Tibial artery (tissue), 4 donors: ENCODE data around the gene SOWAHA.

ENCODE experiments used
- DNase-seq, 2 donors: peaks; one replicate each; pipeline ENCODE4 v3.0.0-alpha.2; 2019
- H3K27ac ChIP-seq, 2 donors: fragments of 200-600 bp; sonication (generic) in 1 of 2; 1 replicate in 1 of 2; 2 replicates in 1 of 2; pipeline ENCODE4 v1.5.1; 2018 to 2019; ENCODE audit warnings: mild to moderate bottlenecking in 1 of 2
- H3K27me3 ChIP-seq, 2 donors: fragments of 200-600 bp; sonication (generic) in 1 of 2; one replicate each; pipeline versions ENCODE4 v1.5.1 to v1.6.0; 2016 to 2019
- H3K36me3 ChIP-seq, 3 donors: fragments of 200-600 bp; sonication (generic) in 2 of 3; one replicate each; pipeline ENCODE4 v1.5.1; 2016 to 2019; ENCODE audit warnings: mild to moderate bottlenecking in 2 of 3
- H3K4me1 ChIP-seq, 4 donors: fragments of 200-600 bp; sonication (generic) in 2 of 4; 1 replicate in 3 of 4; 2 replicates in 1 of 4; pipeline ENCODE4 v1.5.1; 2016 to 2019
- H3K4me3 ChIP-seq, 2 donors: fragments of 200-600 bp; sonication (generic) in 1 of 2; 1 replicate in 1 of 2; 2 replicates in 1 of 2; pipeline ENCODE4 v1.5.1; 2018 to 2019; ENCODE audit warnings: mild to moderate bottlenecking in 2 of 2
- H3K9me3 ChIP-seq, 3 donors: fragments of 200-600 bp; sonication (generic) in 1 of 3; one replicate each; pipeline ENCODE4 v1.5.1; 2016 to 2019
- CTCF ChIP-seq, 2 experiments: fragments of 200-600 bp in 1 of 2; fragments of 450-650 bp in 1 of 2; IDR thresholded peaks; one replicate each; pipeline ENCODE4 v1.5.1; 2017 to 2019; ENCODE audit warnings: antibody characterized with exemption in 2 of 2, mild to moderate bottlenecking in 1 of 2, moderate library complexity in 1 of 2
- intact Hi-C: fragments of 100-400 bp; cut with DNase I; formaldehyde crosslinking; loops from one replicate; pipeline ENCODE4 v1.15.0; 2023; ENCODE audit warnings: low total_unique reads

The SOWAHA gene

GRCh38 chr5:132823481-132824050 lies 10.5 kb downstream of the SOWAHA start:
- no peak overlapping the region for H3K27ac ChIP-seq
- no peaks in the 10 kb centered on the region for H3K9me3 ChIP-seq
- H3K4me1 ChIP-seq: peaks cover 0 to 26% (median 18%) of the 10 kb centered on the region in 4 donors
- intact Hi-C loops: no loop called here
- H3K27me3 ChIP-seq: peaks cover 0 to 7% of the 10 kb centered on the region in 2 donors
- no peak for DNase-seq
- peaks cover 0 to 14% (median 0%) of the 10 kb centered on the region in 3 donors for H3K36me3 ChIP-seq
- peak overlapping the region; percentile 33 to 51 for H3K4me3 ChIP-seq
- no peak for TF ChIP-seq CTCF (IDR thresholded peaks at IDR 0.05)

GRCh38 chr5:132824426-132824825 lies 11.3 kb downstream of the SOWAHA start:
- H3K27ac ChIP-seq: no peak overlapping the region
- H3K27me3 ChIP-seq: peaks cover 0 to 7% of the 10 kb centered on the region in 2 donors
- H3K36me3 ChIP-seq: peaks cover 0 to 14% (median 0%) of the 10 kb centered on the region in 3 donors
- TF ChIP-seq CTCF (IDR thresholded peaks at IDR 0.05): no peak
- peaks cover 0 to 25% (median 19%) of the 10 kb centered on the region in 4 donors for H3K4me1 ChIP-seq
- DNase-seq: no peak
- no peaks in the 10 kb centered on the region for H3K9me3 ChIP-seq
- intact Hi-C loops: no loop called here
- no peak overlapping the region for H3K4me3 ChIP-seq

- TF ChIP-seq CTCF (IDR thresholded peaks at IDR 0.05): no peak
- Histone ChIP-seq H3K36me3 (peaks cover 0 to 14% (median 0%) of the 10 kb centered on the region in 3 donors), H3K9me3 (no peaks in the 10 kb centered on the region), H3K27ac (no peak overlapping the region), H3K4me1 (peaks cover 0 to 25% (median 19%) of the 10 kb centered on the region in 4 donors), H3K27me3 (peaks cover 0 to 7% of the 10 kb centered on the region in 2 donors), H3K4me3 (peak overlapping the region; percentile 13 to 23)
- intact Hi-C loops: no loop called here
- no peak for DNase-seq
Observed at GRCh38 chr5:132825033-132825833, 12.1 kb downstream of the SOWAHA start.

GRCh38 chr5:132825834-132826391 lies 12.8 kb downstream of the SOWAHA start:
- Histone ChIP-seq H3K36me3 (peaks cover 0 to 14% (median 0%) of the 10 kb centered on the region in 3 donors), H3K27ac (no peak overlapping the region), H3K9me3 (no peaks in the 10 kb centered on the region), H3K4me1 (peaks cover 0 to 28% (median 21%) of the 10 kb centered on the region in 4 donors), H3K4me3 (peak overlapping the region; percentile 13 to 23), H3K27me3 (peaks cover 0 to 7% of the 10 kb centered on the region in 2 donors)
- DNase-seq: no peak
- intact Hi-C loops: no loop called here
- TF ChIP-seq CTCF (IDR thresholded peaks at IDR 0.05): no peak

- intact Hi-C loops: no loop called here
- H3K4me1 ChIP-seq: peaks cover 0 to 29% (median 23%) of the 10 kb centered on the region in 4 donors
- H3K9me3 ChIP-seq: no peaks in the 10 kb centered on the region
- DNase-seq: no peak
- no peak overlapping the region for H3K27ac ChIP-seq
- no peak overlapping the region for H3K4me3 ChIP-seq
- TF ChIP-seq CTCF (IDR thresholded peaks at IDR 0.05): no peak
- peaks cover 0 to 14% (median 0%) of the 10 kb centered on the region in 3 donors for H3K36me3 ChIP-seq
- peaks cover 0 to 7% of the 10 kb centered on the region in 2 donors for H3K27me3 ChIP-seq
Observed at GRCh38 chr5:132826424-132827082, 13.5 kb downstream of the SOWAHA start.
